NCI-H510A (cell line): ENCODE data around the gene FFAR2.

Experiments used
- DNase-seq: peaks from one replicate; lab custom pipeline; 2025; lab: John Stamatoyannopoulos, UW

The FFAR2 gene

DNA sequence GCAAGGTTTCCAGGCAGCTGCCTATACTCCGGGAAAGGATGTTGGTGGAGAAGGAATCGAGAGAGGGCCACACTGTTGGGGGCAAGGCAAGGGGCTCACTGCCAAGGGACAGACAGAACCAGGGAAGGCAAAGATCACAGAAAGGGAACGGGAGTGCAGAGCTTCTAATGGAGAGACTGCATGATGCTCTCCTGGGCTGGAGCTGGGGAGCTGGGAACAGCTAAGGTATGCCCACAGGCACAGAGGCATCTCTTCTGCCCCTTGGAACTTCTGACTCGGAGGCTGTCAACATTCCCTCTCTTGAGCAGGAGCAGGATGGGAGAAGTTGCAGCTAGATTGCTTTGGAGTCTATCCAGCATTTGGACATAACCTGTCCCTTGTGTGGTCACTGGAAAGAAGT lies 22.4 kb upstream of the FFAR2 start:
- DNase-seq = no peak

DNA sequence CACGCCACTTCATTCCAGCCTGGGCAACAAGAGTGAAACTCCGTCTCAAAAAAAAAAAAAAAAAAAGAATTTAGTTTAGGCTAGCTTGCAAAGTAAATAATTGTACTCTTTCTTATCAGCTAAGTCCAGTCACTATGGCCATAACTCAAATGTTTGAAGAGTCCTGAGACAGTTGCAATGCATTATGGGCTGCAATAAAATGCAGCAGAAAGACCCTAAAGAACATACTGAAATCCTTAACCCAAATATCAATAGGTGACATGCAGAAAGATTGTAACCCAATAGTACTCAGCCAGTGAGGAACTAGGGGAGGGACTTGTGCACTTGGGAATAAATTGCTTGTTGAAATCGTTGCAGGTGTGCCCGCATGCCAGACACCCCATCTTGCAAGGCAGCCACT lies 20.9 kb upstream of the FFAR2 start:
- DNase-seq = no peak

DNA sequence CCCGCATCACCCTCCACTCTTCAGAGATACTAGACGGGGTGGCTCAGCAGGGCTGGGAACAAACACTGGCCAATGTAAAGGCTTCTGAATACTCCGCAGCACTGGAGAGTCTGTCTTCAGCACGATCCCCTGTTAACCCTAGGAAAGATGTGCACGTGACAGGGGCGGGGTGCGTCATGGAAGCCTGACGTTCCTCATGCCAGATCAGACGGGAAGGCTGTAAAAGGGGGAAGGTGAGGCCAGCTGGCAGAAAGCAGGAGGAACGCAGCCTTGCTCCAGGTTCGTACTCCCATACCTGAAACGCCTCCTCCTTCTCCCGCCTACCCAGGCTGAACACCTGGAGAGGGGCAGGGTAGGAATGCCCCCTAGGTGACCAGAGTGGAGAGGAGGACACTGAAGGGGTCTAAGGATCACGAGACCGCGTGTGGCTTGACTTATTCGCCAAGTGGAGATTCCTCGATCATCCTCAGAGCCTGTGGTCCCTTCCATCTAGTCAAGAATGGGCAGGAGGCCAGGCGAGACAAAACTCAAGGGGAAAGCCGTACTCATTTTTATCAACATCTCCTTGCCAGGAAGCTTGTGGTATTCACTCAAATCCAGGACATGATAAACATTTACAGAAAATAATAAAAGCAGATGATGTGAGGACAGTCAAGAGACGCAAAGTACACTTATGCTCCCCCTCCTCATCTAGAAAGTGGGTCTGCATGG lies 18.2 kb upstream of the FFAR2 start:
- DNase-seq = no peak

DNA sequence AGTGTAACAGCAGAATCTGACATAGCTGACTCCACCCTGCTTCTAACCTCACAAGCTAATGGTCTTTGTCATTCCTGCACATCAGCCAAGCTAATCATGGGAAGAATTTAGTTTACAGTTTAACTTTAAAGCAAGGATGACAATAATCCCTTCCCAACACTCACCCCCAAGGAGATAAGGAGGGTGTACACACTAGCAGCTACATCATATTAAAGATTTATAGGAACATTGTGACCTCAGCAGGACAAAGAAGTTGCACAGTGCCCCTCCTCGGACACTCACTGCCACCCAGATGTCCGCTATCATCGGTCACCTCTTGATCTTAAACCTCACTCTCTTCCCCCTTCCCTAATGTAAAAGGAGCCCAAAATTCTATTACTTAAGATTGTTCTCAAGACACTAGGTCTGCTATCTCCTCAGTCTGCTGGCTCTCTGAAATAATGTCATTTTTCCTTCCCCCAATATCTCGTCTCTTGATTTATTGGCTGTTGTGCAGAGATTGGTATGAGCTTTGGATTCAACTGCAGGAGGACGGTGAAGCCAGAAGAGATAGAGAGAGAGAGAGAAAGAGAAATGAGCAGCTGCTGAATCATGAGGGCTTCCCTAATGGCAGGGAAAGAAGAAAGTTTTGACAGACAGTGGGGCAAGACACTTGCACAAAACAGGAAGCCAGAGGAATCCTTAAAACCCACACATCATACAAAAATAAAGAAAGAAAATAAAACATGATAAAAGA lies 17.5 kb upstream of the FFAR2 start:
- no peak for DNase-seq

DNA sequence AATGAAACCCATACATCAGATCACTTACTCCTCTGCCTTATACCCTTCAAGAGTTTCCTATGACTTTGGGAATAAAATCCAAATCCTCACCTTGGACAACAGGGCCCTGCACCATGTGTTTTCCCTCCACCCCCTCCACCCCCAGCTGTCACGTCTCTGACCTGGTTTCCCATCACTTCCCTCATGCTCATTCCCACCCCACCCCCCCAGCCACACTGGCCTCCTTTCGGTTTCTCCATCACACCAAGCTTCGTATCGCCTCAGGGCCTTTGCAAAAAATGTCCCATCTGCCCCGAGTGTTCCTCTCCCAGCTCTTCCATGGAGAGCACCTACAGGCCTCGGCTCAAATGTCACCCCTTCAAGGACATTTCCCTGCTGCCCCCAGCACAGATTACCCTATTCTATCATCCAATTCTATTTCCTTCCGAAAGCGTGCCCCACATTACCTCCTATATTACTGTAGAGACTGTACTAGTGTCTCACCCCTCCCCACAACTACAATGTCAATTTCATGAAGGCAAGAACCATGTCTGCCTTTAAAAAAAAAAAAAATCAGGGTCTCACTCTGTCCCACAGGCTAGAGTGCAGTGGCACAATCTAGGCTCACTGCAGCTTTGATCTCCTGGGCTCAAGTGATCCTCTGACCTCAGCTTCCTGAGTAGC lies 16.8 kb upstream of the FFAR2 start:
- no peak for DNase-seq

DNA sequence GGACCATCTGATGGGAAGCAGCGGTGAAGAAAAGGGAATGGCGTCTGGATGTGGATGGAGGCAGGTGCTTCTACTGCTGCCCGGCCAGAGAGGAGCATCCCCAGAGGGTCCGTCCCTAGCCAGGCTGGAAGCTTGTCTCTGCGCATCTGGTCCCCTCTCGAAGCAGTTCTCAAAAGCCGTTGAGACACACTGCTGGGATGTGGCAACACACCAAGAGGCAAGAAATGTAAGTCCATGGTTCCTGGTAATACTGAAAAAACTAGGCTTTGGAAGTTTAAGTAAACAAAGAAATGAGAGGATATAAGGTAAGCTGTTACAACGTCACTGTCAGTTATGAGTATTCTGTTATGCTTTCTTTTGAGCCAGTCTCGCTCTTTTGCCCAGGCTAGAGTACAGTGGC lies 15.1 kb upstream of the FFAR2 start:
- no peak for DNase-seq

DNA sequence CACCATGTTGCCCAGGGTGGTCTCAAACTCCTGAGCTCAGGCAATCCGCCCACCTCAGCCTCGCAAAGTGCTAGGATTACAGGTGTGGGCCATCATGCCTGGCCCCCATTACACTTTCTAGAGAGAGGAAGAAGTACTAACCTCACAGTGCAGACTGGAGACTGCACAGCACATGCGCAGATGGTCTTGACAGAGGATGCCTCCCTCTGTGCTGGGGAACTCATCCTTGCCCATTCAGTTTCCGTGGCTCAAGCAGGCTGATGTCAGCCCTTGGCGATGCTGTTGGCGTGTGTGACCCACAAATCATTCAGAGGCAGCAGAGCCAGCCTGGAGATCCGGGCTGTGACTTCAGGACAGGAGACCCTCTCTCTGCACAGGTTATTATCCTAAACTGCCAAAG lies 14.6 kb upstream of the FFAR2 start:
- DNase-seq = no peak

DNA sequence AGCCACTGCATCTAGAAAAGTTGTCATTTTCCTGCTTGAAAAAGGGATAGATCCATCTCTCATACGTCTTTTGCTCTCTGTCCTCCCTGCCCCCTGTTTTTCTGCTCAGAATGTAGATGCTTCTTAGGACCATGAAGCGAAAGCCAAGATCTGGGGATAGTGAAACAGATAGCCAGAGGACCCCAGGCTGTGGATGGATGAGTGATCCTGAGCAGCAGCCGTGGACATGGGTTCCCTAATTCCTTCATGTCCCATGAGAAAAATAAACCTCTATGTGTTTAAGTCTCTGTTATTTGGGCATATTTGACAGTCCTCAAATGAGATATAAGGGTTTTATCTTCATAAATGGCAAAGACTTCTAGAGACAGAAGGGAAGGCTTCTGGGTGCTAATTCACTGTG lies 12.2 kb upstream of the FFAR2 start:
- DNase-seq = no peak

DNA sequence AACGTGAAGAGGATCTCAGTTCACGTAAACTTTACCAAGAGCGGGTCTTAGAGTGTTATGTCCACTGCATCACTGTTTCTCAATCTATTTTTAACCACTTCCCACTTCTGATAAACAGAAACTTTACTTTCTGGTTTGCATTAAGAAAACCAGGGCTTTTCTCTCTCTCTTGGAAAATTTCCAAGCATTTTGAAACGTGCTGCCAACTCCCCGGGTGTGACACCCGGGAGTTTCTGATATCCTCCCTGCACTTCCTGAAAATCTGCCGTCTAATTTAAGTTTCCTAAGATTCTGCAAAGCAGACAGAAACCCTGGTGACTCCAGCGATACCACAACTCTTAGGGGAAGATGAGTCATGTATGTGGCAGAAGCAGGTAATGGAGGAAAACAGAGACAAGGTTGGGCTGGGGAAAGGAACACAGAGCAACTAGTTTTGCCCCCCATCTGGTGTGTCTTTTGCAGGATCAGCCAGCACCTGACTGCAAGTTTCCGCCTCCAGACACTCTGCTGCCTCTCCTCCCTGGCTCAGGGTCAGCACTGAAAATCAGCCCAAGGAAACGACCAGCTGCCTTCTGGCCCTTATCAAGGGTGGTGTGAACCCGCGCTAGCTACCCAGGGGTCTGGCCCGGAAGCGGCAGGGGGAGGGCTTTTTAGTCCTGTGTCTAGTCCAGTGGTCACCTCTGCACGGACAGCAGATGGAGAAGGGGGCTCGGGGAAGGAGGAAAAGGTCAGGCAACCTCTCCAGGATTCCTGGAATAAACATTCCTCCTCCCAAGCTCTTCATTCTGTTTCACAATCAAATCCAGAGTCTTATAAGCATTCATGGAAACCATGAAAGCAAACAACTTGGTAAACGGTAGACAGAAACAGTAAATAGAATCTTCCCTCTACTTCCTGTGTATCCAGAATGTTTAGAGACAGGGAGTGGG lies 11.3 kb upstream of the FFAR2 start:
- no peak for DNase-seq

DNA sequence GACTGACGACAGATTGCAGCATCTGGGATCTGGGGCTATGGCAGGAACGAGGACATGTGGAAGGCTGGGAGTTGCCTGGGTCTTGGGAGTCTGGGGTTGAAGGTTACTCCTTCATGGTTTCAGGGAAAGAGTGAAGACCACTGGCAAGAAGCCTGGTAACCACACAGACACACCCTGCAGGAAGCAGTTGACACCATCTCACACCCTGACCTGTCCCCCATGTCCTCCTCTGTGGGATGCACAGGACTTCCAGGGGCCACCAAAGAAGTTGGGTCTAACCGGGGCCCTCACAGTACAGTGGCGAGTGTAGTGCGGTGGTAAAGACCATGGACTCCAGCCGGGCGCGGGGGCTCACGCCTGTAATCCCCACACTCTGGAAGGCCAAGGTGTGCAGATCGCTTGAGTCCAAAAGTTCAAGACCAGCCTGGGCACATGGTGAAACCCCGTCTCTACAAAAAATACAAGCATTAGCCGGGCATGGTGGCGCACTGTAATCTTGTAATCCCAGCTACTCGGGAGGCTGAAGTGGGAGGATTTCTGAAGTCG lies 10.6 kb upstream of the FFAR2 start:
- DNase-seq = no peak

DNA sequence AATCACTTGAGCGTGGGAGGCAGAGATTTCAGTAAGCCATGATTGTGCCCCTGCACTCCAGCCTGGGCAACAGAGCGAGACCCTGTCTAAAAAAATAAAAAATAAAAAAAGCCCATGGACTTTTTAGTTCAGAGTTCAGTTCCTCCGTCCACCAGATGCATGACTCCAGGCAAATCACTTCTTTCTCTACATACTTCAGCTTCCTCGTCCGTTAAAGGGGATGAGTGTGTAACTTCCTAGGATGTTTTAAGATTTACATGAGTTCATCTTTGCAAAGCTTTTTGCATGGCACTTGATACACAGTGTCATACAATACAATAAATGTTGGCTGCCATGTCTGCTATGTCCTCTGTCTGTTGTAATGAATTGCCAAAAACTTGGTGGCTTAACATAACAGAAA lies 10.0 kb upstream of the FFAR2 start:
- DNase-seq = no peak

DNA sequence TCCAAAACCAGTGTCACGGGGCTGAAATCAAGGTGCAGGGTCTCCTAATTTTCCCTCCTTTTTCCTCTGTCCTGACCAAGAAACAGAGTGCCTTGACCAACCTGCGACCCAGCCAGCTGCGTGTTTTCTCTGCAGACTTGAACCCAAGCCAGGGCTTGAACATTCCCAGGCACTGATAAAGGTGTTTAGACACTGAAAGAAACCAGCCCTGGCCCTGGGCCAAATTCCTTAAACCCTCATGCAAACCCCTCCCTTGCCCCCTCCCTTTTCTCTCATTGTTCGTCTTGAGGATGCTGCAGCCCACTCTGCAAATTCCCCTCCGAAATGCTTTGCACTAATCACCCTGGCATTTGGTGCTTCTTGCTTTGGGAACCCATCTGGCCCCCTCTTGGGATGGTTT lies 9.5 kb upstream of the FFAR2 start:
- DNase-seq = no peak

DNA sequence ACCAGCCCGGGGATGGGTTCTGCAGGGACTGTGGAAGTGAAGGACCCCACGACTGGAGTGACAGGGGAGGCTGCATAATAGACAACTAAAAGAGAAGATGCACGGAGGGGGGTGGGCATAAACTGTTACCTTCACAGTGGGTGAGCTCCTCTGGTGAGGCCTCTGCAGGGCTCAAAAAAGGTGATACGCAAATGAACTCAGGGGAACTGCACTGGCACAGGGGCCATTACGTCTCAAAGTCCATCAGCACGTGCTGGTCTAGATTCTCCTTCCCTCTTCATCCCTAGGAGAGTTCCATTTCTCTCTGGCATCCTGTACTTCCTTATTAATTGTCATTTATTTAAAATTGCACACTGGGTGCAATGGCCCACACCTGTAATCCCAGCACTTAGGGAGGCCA lies 8.1 kb upstream of the FFAR2 start:
- no peak for DNase-seq

DNA sequence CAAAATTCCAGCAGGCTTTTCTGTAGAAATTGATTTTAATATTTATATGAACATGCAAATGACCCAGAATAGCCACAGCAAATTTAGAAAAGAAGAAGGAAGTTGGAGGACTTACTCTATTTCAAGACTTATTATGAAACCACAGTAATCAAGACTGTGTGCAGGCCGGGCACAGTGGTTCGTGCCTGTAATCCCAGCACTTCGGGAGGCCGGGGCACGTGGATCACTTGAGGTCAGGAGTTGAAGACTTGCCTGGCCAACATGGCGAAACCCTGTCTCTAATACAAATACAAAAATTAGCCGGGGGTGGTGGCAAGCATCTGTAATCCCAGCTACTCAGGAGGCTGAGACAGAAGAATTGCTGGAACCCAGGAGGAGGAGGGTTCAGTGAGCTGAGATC lies 6.0 kb upstream of the FFAR2 start:
- DNase-seq = no peak

DNA sequence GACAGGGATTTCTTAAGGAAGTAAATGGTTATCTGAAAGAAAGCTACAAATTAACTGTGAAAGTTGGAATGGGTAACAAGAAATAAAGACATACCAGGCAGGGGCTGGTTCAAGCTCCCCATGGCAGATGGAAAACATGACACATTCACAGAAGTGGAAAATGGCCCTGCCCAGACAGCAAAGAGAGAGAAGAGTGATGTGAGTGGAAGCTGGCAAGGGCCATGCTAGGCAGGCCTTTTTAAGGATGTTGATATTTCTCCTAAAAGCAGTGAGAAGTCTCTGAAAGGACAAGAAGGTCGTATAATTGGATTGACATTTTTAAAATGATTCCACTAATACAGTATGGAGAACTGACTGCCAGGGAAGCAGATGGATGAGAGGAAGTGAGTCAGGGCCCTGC lies 3.3 kb upstream of the FFAR2 start:
- DNase-seq = no peak

DNA sequence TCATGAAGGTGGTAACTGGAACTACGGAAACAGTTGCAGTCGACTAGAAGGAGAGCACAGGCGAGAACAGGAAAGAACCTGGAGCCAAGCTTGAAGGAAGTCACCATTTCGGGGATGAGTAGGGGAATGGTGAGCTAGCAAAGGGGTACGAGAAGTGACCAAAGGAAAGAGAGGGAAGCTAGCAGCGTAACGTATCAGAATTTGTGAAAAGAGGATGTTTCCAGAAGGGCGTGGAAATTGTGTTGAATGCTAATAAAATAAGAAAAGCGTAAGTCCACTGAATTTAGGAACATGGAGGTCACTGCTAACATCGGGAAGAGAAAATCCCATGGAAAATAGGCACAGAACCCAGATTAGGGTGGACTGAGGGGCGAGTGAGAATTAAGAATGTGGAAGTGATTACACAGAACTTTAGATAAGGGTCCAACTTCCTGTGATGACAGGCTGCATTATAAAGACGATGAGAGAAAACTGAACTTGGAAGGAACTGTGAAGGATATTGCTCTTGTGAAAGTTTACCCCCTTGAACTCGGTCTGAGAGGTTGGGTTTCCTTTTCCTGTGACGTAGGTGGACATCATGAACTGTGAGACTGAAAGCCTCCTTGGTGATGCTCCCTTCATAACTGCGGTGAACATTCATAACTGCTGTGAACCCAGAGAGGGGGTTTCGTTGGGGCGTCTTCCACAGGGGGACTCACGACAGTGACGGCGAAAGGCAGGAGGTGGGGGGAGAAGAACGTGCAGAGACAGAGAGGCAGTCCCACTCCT lies 2.0 kb upstream of the FFAR2 start:
- no peak for DNase-seq

DNA sequence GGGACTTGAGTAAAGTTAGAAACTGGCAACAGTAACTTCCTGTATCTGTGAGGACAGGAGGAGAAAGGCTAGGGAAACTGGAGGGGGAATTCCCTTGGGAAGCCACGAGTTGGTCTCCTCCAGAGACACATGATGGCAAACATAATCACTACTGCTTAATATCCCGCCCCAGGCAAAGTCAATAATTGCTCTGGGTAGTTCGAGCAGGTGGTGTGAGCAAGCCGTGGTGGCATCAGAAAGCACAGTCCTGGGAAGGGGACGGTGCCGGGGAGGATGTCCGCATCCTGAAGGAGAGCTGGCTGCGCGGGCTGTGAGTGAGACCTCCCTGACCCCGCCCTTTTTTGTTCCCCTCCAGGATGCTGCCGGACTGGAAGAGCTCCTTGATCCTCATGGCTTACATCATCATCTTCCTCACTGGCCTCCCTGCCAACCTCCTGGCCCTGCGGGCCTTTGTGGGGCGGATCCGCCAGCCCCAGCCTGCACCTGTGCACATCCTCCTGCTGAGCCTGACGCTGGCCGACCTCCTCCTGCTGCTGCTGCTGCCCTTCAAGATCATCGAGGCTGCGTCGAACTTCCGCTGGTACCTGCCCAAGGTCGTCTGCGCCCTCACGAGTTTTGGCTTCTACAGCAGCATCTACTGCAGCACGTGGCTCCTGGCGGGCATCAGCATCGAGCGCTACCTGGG lies 1.4 kb downstream of the FFAR2 start:
- DNase-seq = no peak

DNA sequence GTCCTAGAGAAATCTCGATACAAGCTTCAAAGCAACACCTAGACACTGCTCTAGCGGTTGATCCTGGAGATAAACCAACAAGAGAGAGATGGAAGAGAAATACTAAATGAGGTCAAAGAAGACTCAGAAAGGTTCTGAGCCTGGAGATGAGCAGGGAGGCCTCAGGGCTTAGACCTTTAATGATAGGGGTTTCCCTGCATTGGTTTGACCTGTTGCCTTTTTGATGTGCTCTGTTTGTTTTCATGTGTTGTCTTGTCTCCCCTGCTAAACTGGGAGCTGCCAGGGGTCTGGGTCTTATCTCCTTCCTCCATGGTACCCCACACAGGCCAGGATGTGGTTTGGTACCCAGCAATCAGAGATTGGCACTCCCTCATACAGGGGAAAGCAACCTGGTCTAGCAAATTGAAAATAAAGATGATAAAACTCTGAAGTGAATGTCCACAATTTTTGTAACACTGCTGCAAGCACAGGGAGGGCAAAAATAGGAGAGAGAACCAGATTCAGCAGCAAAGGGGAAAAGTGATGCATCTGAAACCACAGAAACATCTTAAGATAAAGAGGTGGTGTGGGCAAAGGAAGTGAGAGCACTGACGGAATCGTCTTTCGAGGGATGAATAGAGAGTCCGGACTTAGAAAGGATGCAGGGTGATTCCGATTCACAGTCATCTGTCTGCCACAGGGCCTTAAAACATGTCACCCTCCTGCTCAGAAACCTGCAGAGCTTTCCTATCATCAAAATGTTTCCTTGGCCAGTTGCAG lies 3.5 kb downstream of the FFAR2 start:
- no peak for DNase-seq

DNA sequence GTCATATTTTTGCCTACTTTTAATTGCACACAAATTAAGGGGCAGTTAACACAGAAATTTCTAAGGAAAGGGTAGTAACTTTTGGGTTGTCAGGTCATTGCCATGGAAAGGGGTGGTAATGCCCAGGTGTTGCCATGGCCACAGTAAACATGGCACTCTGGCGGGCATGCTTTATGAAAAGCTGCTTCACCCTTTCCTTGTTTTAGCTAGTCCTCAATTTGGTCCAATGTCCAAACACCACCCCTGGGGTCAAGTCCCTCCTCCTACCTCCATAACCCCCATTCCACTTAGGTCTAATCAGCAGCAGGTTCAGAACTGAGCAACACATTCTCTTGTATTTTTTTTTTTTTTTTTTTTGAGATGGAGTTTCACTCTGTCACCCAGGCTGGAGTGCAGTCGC lies 6.6 kb downstream of the FFAR2 start:
- no peak for DNase-seq
